ENCODE measurements around the gene ESX1.
"Not testable (repeated sequence)": the region's sequence is repeated elsewhere in the genome, so short reads cannot be mapped to it uniquely, and the experiment has no call there.

The ESX1 gene

DNA sequence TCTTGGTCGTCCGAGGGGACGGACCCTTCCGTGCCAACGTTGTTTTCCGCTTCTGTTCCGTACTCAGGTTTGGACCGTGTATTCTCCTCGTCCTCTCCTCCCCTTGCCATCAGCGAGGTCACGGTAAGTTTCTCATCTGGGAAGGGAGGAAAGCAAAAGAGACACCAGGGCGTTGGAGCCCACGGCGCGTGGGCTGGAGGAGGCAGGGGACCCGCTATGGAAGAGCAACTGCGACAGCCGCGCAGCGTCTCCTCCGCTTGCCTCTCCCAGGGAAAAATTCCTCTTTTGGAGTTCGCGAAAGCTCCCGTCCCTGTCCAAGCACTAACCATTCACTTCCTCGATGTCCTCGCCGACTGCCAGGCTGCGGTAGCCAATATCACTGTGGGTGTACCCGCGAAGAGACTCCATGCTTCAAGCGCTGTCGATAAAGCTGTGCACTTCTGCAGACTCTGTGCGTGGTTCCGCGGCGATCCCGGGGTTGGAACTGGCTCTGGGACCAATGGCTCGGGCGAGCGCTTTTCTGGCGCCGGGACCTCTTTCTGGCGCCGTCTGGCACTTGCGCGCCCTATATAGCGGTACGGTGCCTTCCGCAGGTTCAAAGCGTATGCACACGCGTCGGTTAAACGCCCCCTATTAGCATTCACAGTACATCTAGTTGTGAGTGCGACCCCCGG is at the start of gene ESX1:
Gene ESX1 (minus strand): TSS at position 492 of the 674 bp plus-strand sequence. CDS start 84 bp downstream, at position 408.
- DNase-seq, result no peak

DNA sequence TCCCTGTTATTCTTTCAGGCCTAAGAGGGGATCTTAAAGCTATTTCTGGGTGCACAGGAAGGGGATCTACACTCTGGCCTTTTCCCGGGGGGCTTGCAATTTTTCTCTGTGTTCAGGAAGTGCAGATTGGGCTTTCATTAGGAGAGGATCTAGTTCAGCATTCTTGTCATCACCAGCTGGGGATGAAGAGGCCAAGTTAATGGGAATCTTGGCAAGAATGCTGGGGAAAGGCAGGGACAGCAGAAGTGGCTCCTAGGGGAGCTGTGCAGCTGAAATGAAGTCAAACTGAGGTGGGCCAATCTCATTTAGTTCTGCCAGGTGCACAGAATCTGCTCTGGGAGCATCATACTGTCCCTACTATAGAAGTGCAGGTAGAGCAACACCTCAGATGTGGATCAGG is 40.9 kb upstream of the ESX1 start:
- no peak for DNase-seq

DNA sequence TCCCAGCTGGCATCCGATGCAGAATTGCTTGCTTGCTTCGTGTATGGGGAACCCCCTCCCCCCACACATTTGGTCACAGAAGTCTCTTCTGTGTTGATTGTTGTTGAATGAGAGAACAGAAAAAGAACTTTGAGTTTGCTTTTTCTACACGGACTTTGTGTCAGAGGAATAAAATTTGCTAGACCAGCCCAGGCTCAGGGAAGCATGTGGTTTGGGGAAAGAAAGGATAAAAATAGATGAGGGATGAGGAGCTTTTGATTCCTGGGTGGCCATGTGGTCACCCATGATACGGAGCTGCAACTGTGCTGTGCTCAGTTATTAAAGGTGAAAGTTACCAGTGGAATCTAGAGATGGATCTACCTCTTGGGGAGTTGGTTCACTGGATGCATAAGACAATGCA is 34.2 kb upstream of the ESX1 start:
- DNase-seq, result no peak

DNA sequence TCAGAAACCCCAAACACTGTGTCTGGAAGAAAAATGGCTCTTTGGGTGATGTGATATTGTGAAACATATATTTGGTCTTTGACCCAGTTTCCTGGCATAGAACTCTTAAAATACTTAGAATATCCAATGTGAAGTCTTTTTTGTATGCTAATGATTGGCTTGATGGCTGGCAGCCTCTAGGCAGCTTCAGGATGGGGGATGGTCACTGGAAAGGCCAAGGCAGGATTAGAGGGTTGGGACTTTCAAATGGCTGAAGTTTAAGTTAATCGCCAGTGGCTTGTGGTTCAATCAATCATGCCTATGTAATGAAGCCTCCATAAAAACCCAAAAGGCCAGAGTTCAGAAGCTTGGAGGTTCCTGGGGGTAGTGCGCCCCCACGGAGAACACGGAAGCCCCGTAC is 33.5 kb upstream of the ESX1 start:
- DNase-seq, result no peak

DNA sequence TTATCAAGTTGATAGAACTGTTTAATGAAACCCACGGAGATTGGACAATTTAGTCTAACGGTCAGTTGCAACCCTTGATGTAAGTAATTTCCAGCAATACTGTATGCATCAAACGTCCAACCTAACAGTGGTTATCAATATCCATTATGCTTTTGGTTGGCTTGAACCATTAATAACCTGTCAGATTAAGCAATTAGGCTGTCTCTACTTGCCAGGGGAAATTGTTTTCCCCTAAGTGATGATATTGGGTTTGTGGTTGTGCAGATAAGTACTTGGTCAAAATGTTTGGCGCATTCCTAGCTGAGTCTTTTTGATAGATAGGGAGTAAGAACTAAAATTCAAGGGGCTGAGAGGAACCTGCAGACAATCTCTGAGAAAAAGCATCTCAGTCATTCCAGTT is 30.5 kb upstream of the ESX1 start:
- no peak for DNase-seq

DNA sequence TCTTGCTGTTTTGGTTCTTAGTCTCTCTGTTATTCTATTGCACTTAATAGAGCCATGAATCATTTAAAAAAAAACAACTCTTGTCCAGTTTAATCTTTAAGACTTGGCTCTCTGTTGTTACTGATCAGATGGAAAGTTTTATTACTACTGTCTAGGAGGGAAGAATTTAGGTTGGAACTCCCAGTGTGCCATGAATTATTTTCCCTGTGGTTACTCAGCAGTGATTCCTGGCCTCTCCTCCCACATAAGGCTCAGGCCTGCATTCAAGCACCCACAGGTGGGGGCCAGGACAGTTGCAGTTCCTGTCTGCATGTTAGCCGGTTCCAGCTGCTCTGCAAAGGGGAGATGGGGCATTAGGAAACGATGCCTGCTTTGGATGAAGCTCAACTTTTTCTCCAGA is 29.8 kb upstream of the ESX1 start:
- DNase-seq, result no peak

DNA sequence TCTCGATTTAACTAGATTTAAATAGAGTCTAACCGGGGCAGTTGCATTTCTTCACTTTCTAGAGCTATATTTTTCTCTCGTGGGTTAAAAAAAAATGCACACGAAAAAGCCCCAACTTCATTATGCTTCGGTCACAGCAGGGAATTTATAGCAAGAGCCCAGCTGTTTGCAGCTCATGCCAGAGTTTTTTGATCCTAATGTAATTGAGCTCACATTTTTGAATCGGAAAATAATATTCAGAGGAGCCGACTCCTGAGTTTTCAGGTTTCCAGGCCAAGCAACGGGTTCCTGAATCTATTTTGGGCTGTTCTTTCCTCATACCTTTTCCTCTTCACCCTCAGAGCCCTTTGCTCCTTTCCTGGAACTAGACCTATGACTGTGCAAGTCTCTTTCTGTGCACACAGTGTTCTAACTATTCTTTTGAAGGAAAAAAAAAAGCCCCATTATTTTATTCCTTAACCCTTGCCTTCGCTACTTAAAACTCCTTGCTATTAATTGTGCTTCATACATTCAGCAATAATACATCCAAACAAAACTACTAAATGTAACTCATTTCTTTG is 27.5 kb upstream of the ESX1 start:
- no peak for DNase-seq

DNA sequence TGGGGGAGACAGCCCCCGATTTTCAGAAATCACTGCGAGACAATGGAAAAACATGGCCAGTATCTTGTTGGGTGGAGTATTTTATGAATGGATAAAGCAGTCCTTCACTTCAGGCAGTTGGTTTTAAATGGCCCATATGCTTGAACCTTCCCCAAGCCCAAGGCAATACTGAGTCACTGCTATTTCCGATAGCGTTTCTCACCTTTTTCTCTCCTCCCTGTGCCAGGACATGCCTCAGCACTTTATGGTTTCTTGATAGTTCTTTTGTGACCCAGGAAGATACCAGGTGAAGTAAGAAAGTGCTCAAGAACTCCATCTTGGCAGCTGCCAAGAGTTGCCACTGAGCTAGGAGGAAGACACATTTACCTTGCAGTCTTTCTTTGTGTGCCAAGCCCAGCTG is 26.8 kb upstream of the ESX1 start:
- DNase-seq, result no peak

DNA sequence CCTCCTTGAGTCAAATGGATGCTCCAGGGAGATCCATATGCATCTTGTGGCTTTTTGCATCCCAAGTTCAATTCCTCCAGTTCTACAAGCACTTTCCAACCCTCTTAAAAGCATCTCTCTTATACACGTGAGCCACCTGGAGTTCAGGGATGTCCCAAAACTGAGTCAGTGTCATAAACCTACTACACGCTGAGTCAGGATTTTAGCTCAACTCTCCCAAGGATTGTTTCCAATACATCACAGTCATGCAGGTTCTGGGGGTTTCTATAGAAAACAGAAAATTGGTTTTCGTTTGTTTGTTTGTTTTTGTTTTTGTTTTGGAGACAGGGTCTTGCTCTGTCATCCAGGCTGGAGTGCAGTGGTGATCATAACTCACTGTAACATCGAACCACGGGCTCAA is 25.9 kb upstream of the ESX1 start:
- no peak for DNase-seq

DNA sequence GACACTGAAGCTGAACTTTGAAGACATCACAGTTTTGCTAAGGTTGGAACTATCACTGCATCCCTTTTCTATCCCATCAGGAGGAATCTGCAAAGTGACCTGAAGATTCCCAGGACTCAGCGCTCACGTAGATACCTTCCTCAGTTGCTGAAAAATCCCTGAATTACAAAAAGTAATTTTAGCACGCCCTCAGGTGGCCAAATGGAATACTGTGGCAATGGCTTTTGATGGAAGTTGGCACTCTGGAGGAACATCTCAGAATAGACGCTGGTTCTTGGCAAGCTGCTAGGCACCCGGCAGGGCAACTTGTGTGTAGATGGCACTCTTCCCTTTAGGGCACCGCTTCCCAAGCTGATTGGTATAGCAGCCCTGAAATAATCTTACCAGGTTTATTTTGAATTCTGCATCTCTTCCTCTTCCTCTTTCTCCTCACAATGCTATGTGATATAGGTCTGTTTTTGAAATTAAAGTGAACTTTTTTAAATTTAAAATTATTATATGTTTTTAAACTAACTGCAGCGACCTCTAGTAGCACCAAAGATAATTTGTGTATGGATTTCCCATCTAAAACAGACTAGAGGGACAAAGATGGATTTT is 16.3 kb upstream of the ESX1 start:
- peak; percentile 34 for DNase-seq

DNA sequence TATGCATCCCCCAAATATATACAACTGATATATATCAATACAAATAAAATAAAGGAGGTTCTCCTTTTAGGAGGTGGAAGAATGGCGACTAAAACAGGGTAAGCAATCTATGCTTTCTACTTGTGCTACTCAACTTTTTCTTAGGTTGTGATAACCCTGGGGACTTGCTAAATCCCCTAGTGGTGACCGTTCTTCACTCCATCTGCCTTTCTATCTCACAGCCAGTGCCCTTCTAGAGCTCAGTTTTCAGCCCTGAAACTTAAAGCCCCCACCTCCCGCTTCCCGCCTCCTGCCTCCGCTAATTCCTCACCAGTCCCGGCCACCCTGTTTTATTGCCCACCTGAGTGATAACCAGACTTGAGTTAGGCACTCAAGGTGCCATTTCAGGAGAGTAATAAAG is 15.5 kb upstream of the ESX1 start:
- no peak for DNase-seq

DNA sequence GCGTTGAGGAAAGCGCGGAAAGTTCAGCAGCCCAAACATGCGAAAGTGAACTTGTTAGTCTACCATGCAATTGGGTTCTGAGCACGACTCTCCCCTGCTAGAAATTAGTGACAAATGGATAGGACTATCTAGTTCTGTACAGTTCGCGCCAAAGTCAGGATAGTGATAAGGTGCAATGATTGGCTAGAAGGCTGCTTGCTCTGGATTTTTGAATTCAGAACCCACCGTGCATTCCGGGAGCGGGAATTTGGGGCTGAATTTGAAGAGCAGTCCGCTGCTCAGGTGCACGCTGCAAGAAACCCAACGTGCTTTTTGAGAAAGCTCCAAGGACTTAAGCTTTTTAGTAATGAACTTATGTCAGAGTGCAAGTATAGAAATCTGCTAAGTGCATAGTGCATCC is 732 bp upstream of the ESX1 start:
- no peak for DNase-seq

DNA sequence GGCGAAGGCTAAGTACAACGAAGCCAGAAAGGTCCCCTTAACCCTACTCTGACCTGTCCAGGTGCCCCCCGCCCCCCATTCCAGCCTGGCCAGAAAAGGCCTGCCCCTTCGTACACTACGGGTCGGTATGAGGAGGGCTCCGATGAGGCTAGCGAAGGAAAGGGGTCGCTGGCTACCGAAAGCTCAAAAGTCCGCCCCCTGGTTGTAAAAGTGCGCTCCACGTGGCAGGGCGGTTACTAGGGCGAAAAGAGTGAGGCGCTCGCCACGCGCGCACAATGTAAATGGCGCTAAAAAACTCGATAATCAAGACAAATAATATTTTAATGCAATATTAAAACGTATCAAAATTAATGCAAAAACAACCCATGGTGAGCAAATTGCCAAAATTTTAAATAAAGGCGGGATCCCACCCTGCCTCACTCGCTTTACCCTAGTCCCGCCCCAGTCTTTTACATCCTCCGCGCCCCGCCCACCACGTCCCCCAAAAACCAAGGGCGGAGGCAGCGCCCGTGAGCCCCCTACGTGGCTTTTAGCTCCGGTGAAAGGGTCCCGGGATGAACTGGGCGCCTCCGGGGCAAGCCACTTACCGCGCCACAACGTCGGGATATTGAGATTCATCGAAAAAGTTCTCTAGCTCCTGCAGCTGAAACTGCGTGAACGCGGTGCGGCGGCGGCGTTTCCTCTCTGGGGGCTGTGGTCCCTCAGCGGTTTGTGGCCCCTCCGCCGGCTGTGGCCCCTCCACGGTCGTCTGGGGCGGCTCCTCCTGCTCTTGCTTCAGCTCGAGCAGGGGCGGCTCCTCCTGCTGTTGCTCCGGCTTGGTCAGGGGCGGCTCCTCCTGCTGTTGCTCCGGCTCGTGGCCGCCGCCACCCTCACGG is 929 bp downstream of the ESX1 start:
- DNase-seq, result no peak

DNA sequence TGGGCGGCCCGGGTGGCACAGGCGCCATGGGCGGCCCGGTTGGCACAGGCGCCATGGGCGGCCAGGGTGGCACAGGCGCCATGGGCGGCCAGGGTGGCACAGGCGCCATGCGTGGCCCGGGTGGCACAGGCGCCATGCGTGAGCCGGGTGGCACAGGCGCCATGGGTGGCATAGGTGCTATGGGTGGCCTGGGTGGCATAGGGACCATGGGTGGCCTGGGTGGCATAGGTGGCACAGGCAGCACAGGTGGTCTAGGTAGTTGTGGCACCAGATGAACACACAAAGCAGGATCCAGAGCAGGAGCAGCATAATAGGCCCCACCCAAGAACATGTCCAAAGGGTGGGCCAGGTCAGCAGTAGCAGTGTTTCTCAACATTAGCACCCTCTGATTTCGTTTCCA is 4.3 kb downstream of the ESX1 start:
- DNase-seq, result no peak

DNA sequence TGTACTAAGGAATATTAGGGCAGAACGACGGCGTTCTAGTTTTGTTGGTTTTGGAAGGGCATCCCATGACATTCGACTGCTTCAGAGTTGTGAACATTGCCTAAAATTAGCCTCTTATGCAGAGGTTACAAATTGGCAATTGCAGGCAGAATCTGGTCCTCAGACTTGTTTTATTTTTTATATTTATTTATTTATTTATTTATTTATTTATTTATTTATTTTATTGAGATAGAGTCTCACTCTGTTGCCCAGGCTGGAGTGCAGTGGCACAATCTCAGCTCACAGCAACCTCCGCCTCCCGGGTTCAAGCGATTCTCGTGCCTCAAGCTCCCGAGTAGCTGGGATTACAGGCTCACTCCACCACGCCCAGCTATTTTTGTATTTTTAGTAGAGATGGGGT is 24.7 kb downstream of the ESX1 start:
- DNase-seq, result not testable (repeated sequence)

DNA sequence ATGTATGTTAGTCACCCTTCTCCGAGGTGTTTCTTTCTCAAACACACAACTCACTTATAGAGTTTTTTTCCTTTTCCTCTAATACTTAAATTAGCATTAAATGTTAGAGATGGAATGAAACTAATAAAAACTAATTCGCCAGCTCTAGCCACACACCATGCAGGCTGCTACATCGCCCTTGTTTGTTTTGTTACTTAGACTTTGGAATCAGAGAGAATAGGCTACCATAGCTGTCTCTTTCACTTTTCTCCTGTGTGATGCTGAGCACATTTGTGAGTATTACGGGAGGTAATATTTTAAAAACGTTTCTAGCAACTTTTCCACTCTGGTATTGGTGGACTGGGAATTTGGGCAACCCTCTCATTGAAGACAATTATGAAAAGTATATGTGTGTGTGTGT is 43.5 kb downstream of the ESX1 start:
- no peak for DNase-seq

DNA sequence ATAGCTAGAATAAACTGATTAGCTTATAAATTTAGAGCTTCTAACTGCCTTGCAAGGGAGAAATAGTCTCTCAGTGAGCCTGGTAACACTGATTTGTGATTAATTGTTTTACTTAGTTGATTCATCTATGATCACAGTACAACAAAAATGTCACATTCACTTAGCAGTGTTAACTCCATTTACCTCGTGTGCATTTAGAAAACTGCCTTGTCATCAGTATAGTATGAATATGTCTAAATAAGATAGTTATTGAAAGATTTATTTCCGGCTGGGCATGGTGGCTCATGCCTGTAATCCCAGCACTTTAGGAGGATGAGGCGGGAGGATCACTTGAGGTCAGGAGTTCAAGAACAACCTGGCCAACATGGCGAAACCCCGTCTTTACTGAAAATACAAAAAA is 49.2 kb downstream of the ESX1 start:
- DNase-seq, result no peak

Data from stimulated activated CD4-positive, alpha-beta T cell treated with anti-CD3 and anti-CD28 coated beads, Interleukin-2, amount 100 ng/mL, for 48 hours (primary cell).